ENCODE measurements around the gene SLC17A1.
A peak's percentile ranks its signal among the peaks of the same experiment; 100 is the strongest.

The SLC17A1 gene

GRCh38 chr6:25832670-25833069, 818 bp upstream of the SLC17A1 start:
- DNase-seq: no peak

DNA sequence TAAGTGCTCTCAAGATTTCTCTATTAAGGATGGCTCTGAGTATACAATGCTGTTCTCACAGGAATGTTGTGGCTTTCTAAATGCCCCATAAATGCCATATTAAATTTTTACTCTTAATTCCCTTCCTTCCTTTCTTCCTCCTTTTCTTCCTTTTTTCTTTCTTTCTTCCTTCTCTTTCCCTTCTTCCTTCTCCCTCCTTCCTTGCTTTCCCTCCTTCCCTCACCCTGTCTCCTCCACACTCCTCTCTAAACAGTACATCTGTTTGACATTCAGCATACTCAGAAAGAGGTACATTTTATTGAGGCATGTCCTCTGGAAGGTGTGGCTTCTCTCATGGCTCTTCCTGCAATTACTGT, 433 bp upstream of the SLC17A1 start:
- no peak for DNase-seq

GRCh38 chr6:25830458-25830857, 1.4 kb downstream of the SLC17A1 start:
- DNase-seq: no peak

- DNase-seq: no peak
Observed at GRCh38 chr6:25829375-25829774, 2.5 kb downstream of the SLC17A1 start.

DNA sequence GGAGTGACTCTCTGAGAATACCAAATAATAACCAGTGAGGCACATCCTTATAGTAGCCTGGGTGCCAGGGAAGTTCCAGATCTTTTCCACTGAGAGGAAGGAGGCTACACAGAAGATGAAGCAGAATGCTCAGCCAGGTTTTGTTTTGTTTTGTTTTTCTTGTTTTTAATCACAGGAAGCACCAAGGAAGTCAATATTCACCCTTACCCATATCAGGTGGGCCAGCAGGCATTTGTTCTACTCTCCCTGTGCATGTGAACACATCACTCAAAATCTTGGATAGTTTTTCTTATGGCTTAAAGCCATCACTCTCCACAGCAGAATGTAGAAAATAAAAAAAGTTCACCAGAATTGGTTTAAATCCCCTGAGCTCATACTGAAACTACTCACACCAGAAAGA, 10.5 kb downstream of the SLC17A1 start:
- no peak for DNase-seq

- DNase-seq: no peak
Observed at GRCh38 chr6:25816252-25816651, 15.6 kb downstream of the SLC17A1 start.

DNA sequence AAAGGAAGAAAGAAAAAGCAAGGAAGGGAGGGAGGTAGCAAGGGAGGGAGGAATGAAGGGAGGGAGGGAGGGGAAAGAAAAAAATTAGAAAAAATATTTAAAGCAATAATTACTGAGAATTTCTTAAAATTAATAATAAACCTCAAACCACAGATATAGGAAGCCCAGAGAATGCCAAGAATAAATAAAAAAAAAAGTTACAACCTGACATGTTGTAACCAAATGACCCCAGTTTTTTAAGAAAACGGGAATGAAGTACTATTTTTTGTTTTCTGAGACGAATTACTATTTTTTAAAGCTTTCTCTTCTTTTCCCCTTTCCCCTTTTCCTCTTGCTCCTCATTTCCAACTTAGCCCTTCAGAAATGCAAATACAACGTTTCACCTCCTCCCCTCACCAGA, 16.7 kb downstream of the SLC17A1 start:
- no peak for DNase-seq

- DNase-seq: no peak
Observed at GRCh38 chr6:25804804-25805203, 27.0 kb downstream of the SLC17A1 start.

GRCh38 chr6:25801436-25801835, 30.4 kb downstream of the SLC17A1 start:
- no peak for DNase-seq

- DNase-seq: no peak
Observed at GRCh38 chr6:25794784-25795183, 37.1 kb downstream of the SLC17A1 start.

DNA sequence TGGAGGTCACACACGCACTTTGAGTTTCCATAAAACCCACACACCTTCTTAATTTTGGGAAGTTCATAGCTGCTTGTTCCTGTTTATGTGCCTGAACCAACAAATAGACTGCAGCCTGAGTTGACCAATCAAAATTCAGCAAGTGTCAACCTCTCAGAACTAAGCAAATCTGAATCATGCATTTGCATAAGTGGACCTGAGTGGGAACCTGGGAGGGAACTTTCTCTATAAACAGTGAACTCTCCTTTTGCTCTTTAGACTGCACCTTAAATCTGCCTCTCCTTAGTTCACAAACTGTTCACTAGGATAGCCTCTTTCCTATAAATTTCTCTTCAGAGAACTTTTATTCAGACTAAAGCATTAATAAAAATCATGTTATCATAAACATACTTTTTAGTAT, 37.9 kb downstream of the SLC17A1 start:
- no peak for DNase-seq

GRCh38 chr6:25792016-25792415, 39.8 kb downstream of the SLC17A1 start:
- no peak for DNase-seq

- no peak for DNase-seq
Observed at GRCh38 chr6:25789475-25789874, 42.4 kb downstream of the SLC17A1 start.

DNA sequence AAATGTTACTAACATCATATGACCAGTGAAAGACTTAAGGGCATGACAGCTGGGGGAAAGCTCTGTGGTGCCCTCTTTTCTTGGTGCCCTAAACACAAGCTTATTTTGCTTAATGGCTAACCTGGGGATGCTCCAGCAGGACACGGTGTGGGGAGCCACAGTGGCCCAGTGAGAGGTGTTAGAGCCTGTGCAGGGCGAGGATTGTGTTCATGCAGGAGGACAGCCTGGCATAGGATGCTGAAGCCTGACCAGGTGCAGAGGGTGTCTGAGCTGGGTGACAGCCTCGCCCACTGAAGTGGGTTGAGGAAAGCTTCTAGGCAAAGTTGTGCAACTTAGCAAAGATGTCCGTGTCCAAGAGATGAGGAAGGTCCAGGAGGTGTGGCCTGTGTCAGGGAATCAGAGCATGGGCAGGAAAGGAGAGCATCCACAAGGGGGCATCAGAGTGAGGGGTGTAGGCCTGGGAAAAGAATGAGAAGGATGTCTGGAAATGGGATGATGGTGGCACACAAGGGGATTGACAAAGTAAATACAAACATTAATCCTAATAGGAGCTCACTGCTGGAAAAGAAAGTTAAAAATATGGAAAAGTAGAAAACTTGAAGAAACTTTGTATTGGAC, 43.4 kb downstream of the SLC17A1 start:
- DNase-seq: peak in 1 of 58 donors; percentile 1

GRCh38 chr6:25787428-25787827, 44.4 kb downstream of the SLC17A1 start:
- no peak for DNase-seq

DNA sequence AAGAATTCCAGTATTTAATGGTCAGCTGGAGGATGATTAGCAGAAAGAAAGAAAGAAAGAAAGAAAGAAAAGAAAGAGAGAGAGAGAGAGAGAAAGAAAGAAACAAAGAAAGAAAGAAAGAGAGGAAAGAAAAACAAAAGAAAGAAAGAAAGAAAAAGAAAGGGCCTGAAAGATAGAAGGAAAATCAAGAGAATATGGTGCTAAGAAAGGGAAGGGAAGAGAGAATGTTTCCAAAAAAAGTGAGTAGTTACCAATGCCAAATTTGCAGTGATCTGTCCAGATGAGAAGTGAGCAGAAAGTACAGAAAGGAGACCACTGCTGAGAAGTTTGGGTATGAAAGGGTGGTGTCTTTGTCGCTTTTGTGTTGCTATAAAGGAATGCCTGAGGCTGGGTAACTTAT, 50.7 kb downstream of the SLC17A1 start:
- DNase-seq: no peak

DNA sequence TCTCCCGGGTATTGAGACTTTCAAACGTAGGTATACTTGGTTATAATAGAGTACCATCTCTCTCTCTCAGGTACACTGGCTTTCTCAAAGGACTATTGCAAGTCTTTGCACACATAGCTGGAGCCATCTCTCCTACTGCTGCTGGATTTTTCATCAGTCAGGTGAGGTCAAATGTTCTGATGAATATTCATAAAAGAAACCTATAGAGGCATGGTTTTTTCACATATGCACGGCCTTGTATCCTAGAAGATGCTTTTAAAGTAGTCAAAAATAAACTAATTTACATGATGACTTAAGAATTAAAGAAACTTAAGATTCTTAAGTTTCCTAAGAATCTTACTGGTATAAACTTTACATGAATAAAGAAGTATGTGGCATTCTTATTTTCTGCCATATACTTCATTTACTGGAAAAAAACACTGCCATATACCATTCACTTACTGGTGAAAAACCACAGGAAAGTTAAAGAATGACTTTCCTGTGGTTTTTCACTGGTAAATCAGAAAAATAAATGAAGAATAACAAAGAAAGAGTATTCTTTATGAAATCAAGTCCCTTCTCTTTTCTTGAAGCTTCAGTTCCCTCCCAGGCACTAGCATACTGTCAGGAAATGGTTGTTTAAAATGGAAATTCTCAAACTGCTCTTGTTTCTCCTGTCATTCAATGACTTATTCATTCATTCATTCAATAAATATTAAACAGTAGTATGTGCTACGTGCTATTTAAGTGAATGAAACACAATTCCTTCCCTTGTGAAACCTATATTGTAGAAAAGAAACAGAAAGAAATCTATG, 53.8 kb downstream of the SLC17A1 start:
- no peak for DNase-seq

DNA sequence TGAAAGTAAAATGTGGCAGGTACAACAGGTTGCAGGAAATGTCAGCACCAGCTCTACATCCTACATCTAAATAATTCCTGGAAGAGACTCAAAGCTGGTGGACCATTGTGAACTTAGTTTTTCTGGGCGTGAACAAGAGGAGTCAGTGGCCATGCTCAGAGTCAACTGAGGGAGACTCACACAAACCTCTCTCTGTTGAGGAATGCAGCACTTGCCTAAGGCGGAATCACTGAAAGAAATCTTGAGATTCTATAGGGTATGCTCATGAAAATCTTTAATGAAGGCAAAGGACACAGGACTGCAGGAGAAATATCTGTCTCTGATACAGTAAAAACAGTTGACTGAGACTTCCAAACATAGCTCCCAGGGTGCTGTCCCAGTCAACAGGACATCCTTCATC, 54.8 kb downstream of the SLC17A1 start:
- no peak for DNase-seq

DNA sequence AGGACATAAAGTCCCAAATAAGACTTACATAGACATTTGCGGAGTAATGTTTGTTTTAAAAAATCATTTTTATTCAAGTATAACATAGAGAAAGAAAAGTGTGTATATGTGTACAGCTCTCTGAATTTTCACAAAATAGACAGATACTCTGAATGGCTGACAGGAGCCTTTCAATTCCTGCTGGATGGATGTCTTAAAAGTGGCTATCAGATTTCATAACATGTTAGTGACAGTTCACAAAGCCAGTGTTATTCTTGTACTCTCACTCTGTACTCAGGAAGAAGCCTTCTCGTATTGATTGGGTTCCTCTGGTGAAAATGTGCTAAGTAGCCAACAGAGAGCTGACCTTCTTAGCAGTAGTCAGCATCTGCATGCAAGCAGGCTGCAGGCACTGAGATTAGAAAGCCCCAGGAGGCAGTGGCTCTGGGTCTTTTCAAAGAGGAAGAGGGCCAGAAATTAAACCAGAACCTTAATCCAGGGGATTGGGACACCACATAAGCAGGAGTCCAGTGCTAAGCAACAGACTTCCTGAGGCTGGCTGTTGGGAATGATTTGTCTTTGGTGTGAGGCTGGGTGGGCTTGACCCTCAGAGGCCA, 57.6 kb downstream of the SLC17A1 start:
- DNase-seq: no peak

GRCh38 chr6:25769983-25770382, 61.9 kb downstream of the SLC17A1 start:
- no peak for DNase-seq

- no peak for DNase-seq
Observed at GRCh38 chr6:25768566-25768965, 63.3 kb downstream of the SLC17A1 start.

DNA sequence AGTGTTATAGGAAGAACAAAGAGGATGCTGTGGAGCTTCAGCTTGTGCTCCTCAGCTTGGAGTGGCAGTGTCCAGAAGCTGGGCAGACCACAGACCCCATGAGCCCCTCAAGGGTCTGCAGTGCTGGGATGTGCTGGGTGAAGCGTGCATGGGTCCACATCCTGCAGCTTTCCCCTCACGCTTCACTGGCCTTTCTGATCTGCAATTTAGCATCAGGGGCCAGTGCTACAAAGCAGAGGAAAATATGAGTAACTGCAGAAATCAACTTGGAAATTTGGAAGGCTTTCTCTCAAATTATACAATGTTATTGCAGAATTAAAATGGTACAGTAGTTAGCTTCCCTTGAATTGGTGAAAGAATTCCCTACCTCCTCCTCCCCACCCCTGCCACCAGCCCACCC, 67.2 kb downstream of the SLC17A1 start:
- DNase-seq: no peak

All from anterior cingulate cortex (tissue), 58 donors.